ENCODE measurements around the gene RHEB. TPM values are rescaled to one million over a fixed set of nuclear protein-coding genes. Genes with fewer than 3 reads are reported as not detected.

RHEB gene
- total and polyA plus RNA-seq, 2 experiments from 2014 or later: 111 to 135 TPM

DNA sequence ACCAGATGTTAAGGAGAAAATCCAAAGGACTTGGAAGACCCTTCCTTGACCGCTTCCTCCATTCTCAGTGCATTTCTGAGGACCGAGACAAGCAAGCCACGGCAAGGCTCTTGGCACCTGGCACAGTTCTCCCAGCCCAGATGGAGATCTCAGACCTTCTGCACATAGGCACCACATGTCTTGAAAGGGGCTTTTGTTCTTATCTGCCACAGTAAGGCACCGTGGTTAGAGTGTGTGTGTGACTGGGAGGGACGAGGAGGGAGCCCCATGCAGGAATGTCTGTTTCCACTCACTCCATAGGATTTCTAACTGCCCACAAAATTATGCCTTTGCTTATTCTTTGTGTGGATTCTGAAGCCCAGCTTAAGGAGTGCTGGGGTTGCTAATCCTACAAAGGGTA, 99.6 kb downstream of the RHEB start:
- no peaks in the 10 kb centered on the region for H3K9me2 ChIP-seq (replicated peaks; ENCODE audit: insufficient read depth)
- WGBS (ENCODE audit: low lambda C conversion rate, missing lambda C conversion rate): 74% methylated on average over 5 of the region's 5 CpGs
- no peaks in the 10 kb centered on the region for H3K79me2 ChIP-seq
- no peaks in the 10 kb centered on the region for H3K27me3 ChIP-seq
- no peak overlapping the region for H3K4me2 ChIP-seq
- H3K4me3 ChIP-seq: no peak overlapping the region
- H2AFZ ChIP-seq: no peak overlapping the region
- H3K36me3 ChIP-seq (replicated peaks; ENCODE audit: insufficient read depth, low read depth): no peaks in the 10 kb centered on the region
- no peaks in the 10 kb centered on the region for H4K20me1 ChIP-seq (ENCODE audit: insufficient read depth, poor library complexity, severe bottlenecking)
- no peak overlapping the region for H3K27ac ChIP-seq
- H3K4me1 ChIP-seq (ENCODE audit: insufficient read depth): no peaks in the 10 kb centered on the region
- DNase-seq (ENCODE audit: low spot score): no peak
- TF ChIP-seq, protein P1, sequence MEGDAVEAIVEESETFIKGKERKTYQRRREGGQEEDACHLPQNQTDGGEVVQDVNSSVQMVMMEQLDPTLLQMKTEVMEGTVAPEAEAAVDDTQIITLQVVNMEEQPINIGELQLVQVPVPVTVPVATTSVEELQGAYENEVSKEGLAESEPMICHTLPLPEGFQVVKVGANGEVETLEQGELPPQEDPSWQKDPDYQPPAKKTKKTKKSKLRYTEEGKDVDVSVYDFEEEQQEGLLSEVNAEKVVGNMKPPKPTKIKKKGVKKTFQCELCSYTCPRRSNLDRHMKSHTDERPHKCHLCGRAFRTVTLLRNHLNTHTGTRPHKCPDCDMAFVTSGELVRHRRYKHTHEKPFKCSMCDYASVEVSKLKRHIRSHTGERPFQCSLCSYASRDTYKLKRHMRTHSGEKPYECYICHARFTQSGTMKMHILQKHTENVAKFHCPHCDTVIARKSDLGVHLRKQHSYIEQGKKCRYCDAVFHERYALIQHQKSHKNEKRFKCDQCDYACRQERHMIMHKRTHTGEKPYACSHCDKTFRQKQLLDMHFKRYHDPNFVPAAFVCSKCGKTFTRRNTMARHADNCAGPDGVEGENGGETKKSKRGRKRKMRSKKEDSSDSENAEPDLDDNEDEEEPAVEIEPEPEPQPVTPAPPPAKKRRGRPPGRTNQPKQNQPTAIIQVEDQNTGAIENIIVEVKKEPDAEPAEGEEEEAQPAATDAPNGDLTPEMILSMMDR (IDR thresholded peaks at IDR 0.05; ENCODE audit: poor library complexity): no peak
- TF ChIP-seq EZH2phosphoT487 (IDR thresholded peaks at IDR 0.05; ENCODE audit: low read depth, severe bottlenecking, unreplicated experiment) (no peak), EZH2 (IDR thresholded peaks at IDR 0.05; ENCODE audit: borderline replicate concordance) (no peak)
- no peaks in the 10 kb centered on the region for H3K9me3 ChIP-seq (ENCODE audit: low read depth)

DNA sequence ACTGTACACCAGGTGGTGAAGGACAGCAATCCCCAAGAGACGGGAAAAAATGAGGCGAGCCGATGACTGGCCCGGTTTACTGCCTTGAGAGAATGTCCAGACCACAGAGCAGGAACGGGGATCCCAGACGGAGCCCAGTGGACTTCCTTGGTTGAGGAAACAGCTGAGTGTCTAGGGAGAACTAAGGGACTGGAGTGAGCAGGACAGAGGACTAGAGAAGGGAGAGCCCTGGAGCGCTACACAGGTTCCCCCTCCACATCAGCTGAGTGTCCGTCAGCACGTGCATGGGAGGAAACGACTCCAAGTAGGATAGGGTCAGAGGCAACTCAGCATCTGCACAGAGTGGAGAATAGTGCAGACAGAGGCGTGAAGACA, 102.8 kb downstream of the RHEB start:
- Histone ChIP-seq H2AFZ (no peak overlapping the region), H3K79me2 (no peaks in the 10 kb centered on the region), H3K4me2 (no peak overlapping the region), H3K9me2 (replicated peaks; ENCODE audit: insufficient read depth) (no peaks in the 10 kb centered on the region), H4K20me1 (ENCODE audit: insufficient read depth, poor library complexity, severe bottlenecking) (no peaks in the 10 kb centered on the region), H3K4me1 (ENCODE audit: insufficient read depth) (no peaks in the 10 kb centered on the region), H3K27ac (peak overlapping the region; percentile 25), H3K27me3 (peaks cover 5% of the 10 kb centered on the region), H3K36me3 (replicated peaks; ENCODE audit: insufficient read depth, low read depth) (no peaks in the 10 kb centered on the region), H3K9me3 (ENCODE audit: low read depth) (no peaks in the 10 kb centered on the region), H3K4me3 (no peak overlapping the region)
- DNase-seq (ENCODE audit: low spot score): peak; percentile 33
- TF ChIP-seq EZH2 (IDR thresholded peaks at IDR 0.05; ENCODE audit: borderline replicate concordance): no peak
- TF ChIP-seq, protein P1 (IDR thresholded peaks at IDR 0.05; ENCODE audit: poor library complexity): no peak
- no peak for TF ChIP-seq EZH2phosphoT487 (IDR thresholded peaks at IDR 0.05; ENCODE audit: low read depth, severe bottlenecking, unreplicated experiment)
- WGBS (ENCODE audit: low lambda C conversion rate, missing lambda C conversion rate): 54% methylated on average over 11 of the region's 11 CpGs

DNA sequence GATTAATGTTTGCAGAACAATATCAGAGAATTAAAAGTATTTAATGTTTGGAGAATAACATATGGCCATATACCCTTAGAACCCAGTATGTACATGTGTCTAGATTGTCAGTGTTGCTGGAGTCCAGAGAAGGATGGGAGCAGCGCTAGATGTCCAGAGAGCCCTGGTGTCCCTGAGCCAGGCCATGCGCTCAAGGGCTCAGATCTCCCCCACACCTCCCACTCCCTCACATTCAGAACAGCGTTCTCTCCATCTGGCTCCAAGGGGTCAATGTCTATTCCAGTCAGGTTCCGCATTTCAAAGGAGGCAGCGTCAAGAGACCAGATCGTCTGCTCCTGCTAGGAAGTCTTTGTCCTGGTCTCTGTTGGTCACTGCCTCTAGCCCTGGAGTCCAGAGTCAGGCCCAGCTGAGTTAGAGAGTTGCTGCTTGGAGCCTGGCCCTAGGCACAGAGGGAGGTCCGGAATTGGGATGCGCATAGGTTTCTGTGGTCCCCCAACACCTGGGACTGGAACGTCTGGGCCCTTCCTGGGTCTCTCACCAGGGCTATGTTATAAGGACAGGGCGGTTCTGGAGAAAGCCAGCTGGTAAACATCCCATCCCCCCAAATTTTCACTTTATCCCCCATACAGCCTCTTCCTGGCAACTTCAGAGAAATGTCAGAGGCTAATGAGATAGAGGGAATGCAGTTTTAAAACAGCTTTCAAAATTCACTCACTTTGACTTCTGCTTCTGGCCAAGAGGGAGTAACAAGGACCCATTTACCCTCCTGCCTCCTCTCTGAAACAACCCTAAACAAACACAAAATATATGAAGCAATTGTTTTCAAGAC, 103.4 kb downstream of the RHEB start:
- WGBS (ENCODE audit: low lambda C conversion rate, missing lambda C conversion rate): 67% methylated on average over 10 of the region's 10 CpGs
- no peak for TF ChIP-seq EZH2phosphoT487 (IDR thresholded peaks at IDR 0.05; ENCODE audit: low read depth, severe bottlenecking, unreplicated experiment)
- TF ChIP-seq, protein P1 (IDR thresholded peaks at IDR 0.05; ENCODE audit: poor library complexity): no peak
- TF ChIP-seq EZH2 (IDR thresholded peaks at IDR 0.05; ENCODE audit: borderline replicate concordance): no peak
- H3K36me3 ChIP-seq (replicated peaks; ENCODE audit: insufficient read depth, low read depth): no peaks in the 10 kb centered on the region

More for the DNA sequence above, 103.4 kb downstream of the RHEB start:
- no peaks in the 10 kb centered on the region for H3K9me2 ChIP-seq (replicated peaks; ENCODE audit: insufficient read depth)
- peaks cover 11% of the 10 kb centered on the region for H3K27me3 ChIP-seq
- H3K9me3 ChIP-seq (ENCODE audit: low read depth): no peaks in the 10 kb centered on the region
- no peak overlapping the region for H2AFZ ChIP-seq
- no peak overlapping the region for H3K4me2 ChIP-seq
- no peak for DNase-seq (ENCODE audit: low spot score)
- H3K27ac ChIP-seq: peak overlapping the region; percentile 25
- H3K4me3 ChIP-seq: no peak overlapping the region
- H4K20me1 ChIP-seq (ENCODE audit: insufficient read depth, poor library complexity, severe bottlenecking): no peaks in the 10 kb centered on the region
- H3K79me2 ChIP-seq: no peaks in the 10 kb centered on the region
- no peaks in the 10 kb centered on the region for H3K4me1 ChIP-seq (ENCODE audit: insufficient read depth)

Small RNA genes lying within 50 kb of the gene (microRNA-seq; reads per million reads assigned to microRNA genes)
- not detected for gene MIR3907

Small RNA genes lying within 50 kb of the gene (small RNA-seq; reads per million reads assigned to genes)
- gene MIR3907 (not detected), gene RN7SL76P (0.09 reads per million)

Other genes with a start within 250 kb of the RHEB start
- gene NUB1, start 178.1 kb downstream of the RHEB start, total RNA-seq: 38.6 and 42.5 TPM in 2 replicates
- gene NUB1, start 178.1 kb downstream of the RHEB start, polyA plus RNA-seq: 22.6 and 28.4 TPM in 2 replicates
- gene WDR86, start 109.9 kb downstream of the RHEB start, total RNA-seq: 10.6 and 15.5 TPM in 2 replicates
- gene WDR86, start 109.9 kb downstream of the RHEB start, polyA plus RNA-seq: 12.4 and 19.1 TPM in 2 replicates
- not detected in 2 replicates for gene CRYGN, start 79.8 kb downstream of the RHEB start, total RNA-seq
- gene CRYGN, start 79.8 kb downstream of the RHEB start, polyA plus RNA-seq: 0.24 and 0.64 TPM in 2 replicates

All from hepatocyte (in vitro differentiated cells).